HCT116 (cell line): ENCODE data around the gene CXCR2. TPM values are rescaled to one million over a fixed set of nuclear protein-coding genes. Genes with fewer than 3 reads are reported as not detected.

Experiments used
- ATAC-seq: fragments of 200-7000 bp; cut with Tn5 transposase; 2 replicates; pipeline ENCODE4 v1.9.1; 2020; ENCODE audit warnings: mild to moderate bottlenecking, moderate library complexity
- BruUV-seq: library from RNA; stranded (reverse); fragments of 400-500 nt; replicated peaks from 2 replicates; lab custom pipeline; 2021; lab: Mats Ljungman, UMichigan
- CTCF ChIA-PET: fragments of 300-600 bp; sonication (Branson Sonifier 250); formaldehyde crosslinking; loops from one replicate; lab custom pipeline; 2021; ENCODE audit warnings: antibody characterized with exemption; lab: Charles Lee
- POLR2A ChIA-PET: fragments of 300-600, 350-600 bp; sonication (Branson Sonifier 250); formaldehyde crosslinking; loops from one replicate; lab custom pipeline; 2021; ENCODE audit warnings: antibody characterized with exemption; lab: Charles Lee
- RAD21 ChIA-PET, 2 experiments: fragments of 300-600 bp; sonication (Branson Sonifier 250); formaldehyde crosslinking; loops; one replicate each; lab custom pipeline; 2023; ENCODE audit warnings: low total read pairs in 2 of 2; ENCODE audit not compliant: uncharacterized antibody in 2 of 2, unreplicated experiment in 2 of 2, low non-redundant PET in 1 of 2; lab: Charles Lee
- DNase-seq: peaks from one replicate; pipeline ENCODE4 v3.0.0-alpha.2; 2010; ENCODE audit warnings: low read depth, low spot score
- H2AFZ ChIP-seq: fragments of 200-600 bp; shearing (Covaris generic), sonication (generic); 2 replicates; pipeline ENCODE4 v1.6.1; 2017; ENCODE audit warnings: low read depth, mixed run types, mixed read lengths, antibody characterized with exemption, low read length; ENCODE audit not compliant: poor library complexity, severe bottlenecking
- H3K27ac ChIP-seq: 2 replicates; pipeline ENCODE4 v1.5.1; 2012; ENCODE audit warnings: low read depth, low read length
- H3K27me3 ChIP-seq: fragments of 200-600 bp; sonication (generic); 2 replicates; pipeline ENCODE4 v1.6.1; 2016; ENCODE audit warnings: mixed run types, low read length, mixed read lengths; ENCODE audit not compliant: insufficient read depth
- H3K36me3 ChIP-seq, 2 experiments: fragments of 200-500 bp in 1 of 2; fragments of 200-600 bp in 1 of 2; sonication (Bioruptor generic) in 1 of 2; sonication (generic) in 1 of 2; 2 replicates each; pipeline versions ENCODE4 v1.5.1 to v1.6.1; 2014 to 2016; ENCODE audit warnings: low read length in 2 of 2, inconsistent platforms in 1 of 2, mixed read lengths in 1 of 2, mixed run types in 1 of 2; ENCODE audit not compliant: insufficient read depth in 2 of 2, control insufficient read depth in 1 of 2
- H3K4me1 ChIP-seq, 2 experiments: fragments of 200-600 bp in 1 of 2; sonication (generic) in 1 of 2; 2 replicates each; pipeline versions ENCODE4 v1.5.1 to v1.6.1; 2012 to 2017; ENCODE audit warnings: low read length in 2 of 2, inconsistent platforms in 1 of 2, mild to moderate bottlenecking in 1 of 2, mixed read lengths in 1 of 2, mixed run types in 1 of 2, moderate library complexity in 1 of 2; ENCODE audit not compliant: insufficient read depth in 2 of 2, control insufficient read depth in 1 of 2
- H3K4me2 ChIP-seq: fragments of 200-600 bp; sonication (generic); 2 replicates; pipeline ENCODE4 v1.6.1; 2017; ENCODE audit warnings: mixed run types, low read length, mixed read lengths
- H3K4me3 ChIP-seq, 2 experiments: fragments of 200-600 bp in 1 of 2; sonication (generic) in 1 of 2; replicated peaks in 1 of 2; 2 replicates each; pipeline ENCODE4 v1.5.1; 2011 to 2016; ENCODE audit warnings: low read length in 2 of 2, control low read depth in 1 of 2, low read depth in 1 of 2, mild to moderate bottlenecking in 1 of 2, mixed read lengths in 1 of 2, mixed run types in 1 of 2
- H3K79me2 ChIP-seq: fragments of 200-600 bp; sonication (generic); 2 replicates; pipeline ENCODE4 v1.6.1; 2017; ENCODE audit warnings: mild to moderate bottlenecking, mixed run types, low read length, moderate library complexity, mixed read lengths; ENCODE audit not compliant: insufficient read depth
- H3K9ac ChIP-seq: fragments of 200-600 bp; sonication (generic); 2 replicates; pipeline ENCODE4 v1.6.1; 2016; ENCODE audit warnings: low read length, mixed read lengths
- H3K9me2 ChIP-seq: fragments of 200-600 bp; sonication (generic), shearing (Covaris generic); 2 replicates; pipeline ENCODE4 v1.6.1; 2017; ENCODE audit warnings: mixed run types, mild to moderate bottlenecking, moderate library complexity; ENCODE audit not compliant: insufficient read depth
- H3K9me3 ChIP-seq, 2 experiments: fragments of 200-500 bp in 1 of 2; fragments of 200-600 bp in 1 of 2; sonication (Bioruptor generic) in 1 of 2; sonication (generic) in 1 of 2; 2 replicates each; pipeline ENCODE4 v1.6.1; 2014 to 2017; ENCODE audit warnings: low read length in 2 of 2, mixed read lengths in 2 of 2, inconsistent platforms in 1 of 2, low read depth in 1 of 2, mild to moderate bottlenecking in 1 of 2, mixed run types in 1 of 2, moderate library complexity in 1 of 2; ENCODE audit not compliant: control insufficient read depth in 1 of 2, insufficient read depth in 1 of 2
- H4K20me1 ChIP-seq: fragments of 200-600 bp; sonication (generic), shearing (Covaris generic); 2 replicates; pipeline ENCODE4 v1.6.1; 2017; ENCODE audit warnings: mixed run types, mild to moderate bottlenecking, moderate library complexity; ENCODE audit not compliant: insufficient read depth
- CBX3 ChIP-seq: IDR thresholded peaks from 2 replicates; pipeline ENCODE4 v1.6.1; 2012; ENCODE audit warnings: low read depth
- CEBPB ChIP-seq: IDR thresholded peaks from 2 replicates; pipeline ENCODE4 v1.6.1; 2012; ENCODE audit warnings: low read depth
- EZH2 ChIP-seq: fragments of 200-600 bp; sonication (generic); IDR thresholded peaks from 2 replicates; pipeline ENCODE4 v1.6.1; 2017; ENCODE audit warnings: antibody characterized with exemption, mixed run types
- FOSL1 ChIP-seq: IDR thresholded peaks from 2 replicates; pipeline ENCODE4 v1.6.1; 2012; ENCODE audit warnings: low read depth
- POLR2AphosphoS5 ChIP-seq: IDR thresholded peaks from 2 replicates; pipeline ENCODE4 v1.6.1; 2011; ENCODE audit warnings: mild to moderate bottlenecking, low read depth, low read length, moderate library complexity
- RAD21 ChIP-seq: IDR thresholded peaks from 2 replicates; pipeline ENCODE4 v1.6.1; 2012; ENCODE audit warnings: low read depth, mild to moderate bottlenecking
- SIN3A ChIP-seq: IDR thresholded peaks from 2 replicates; pipeline ENCODE4 v1.6.1; 2012; ENCODE audit warnings: low read depth
- SRF ChIP-seq: IDR thresholded peaks from 2 replicates; pipeline ENCODE4 v1.6.1; 2012; ENCODE audit warnings: low read depth
- TCF7L2 ChIP-seq: IDR thresholded peaks from 2 replicates; pipeline ENCODE4 v1.7.0; 2011; ENCODE audit warnings: borderline replicate concordance, inconsistent platforms; ENCODE audit not compliant: insufficient read depth, insufficient read length; ENCODE audit errors: extremely low read depth
- YY1 ChIP-seq: IDR thresholded peaks from 2 replicates; pipeline ENCODE4 v1.6.1; 2011; ENCODE audit warnings: low read length, low read depth, moderate library complexity, mild to moderate bottlenecking; ENCODE audit not compliant: insufficient replicate concordance; ENCODE audit errors: extremely low read depth
- ZFX ChIP-seq: fragments of 450-650 bp; IDR thresholded peaks from 2 replicates; pipeline ENCODE4 v1.6.1; 2017
- ZNF274 ChIP-seq: fragments of 200-500 bp; sonication (Bioruptor generic); IDR thresholded peaks from 2 replicates; pipeline ENCODE4 v1.6.1; 2014; ENCODE audit warnings: mild to moderate bottlenecking, low read depth, low read length, inconsistent platforms
- intact Hi-C: fragments of 100-400 bp; cut with micrococcal nuclease; formaldehyde crosslinking; loops from 2 replicates; pipeline ENCODE4 v1.10.0; 2022
- total RNA-seq: library from RNA; stranded (reverse); gene quantifications from one replicate; pipeline ENCODE4 v1.2.1, GENCODE V29; 2021; ENCODE audit not compliant: unreplicated experiment
- TF ChIP-seq, protein P1 (sequence below): IDR thresholded peaks from 2 replicates; pipeline ENCODE4 v1.6.1; 2011; ENCODE audit warnings: mild to moderate bottlenecking, low read length, moderate library complexity; ENCODE audit not compliant: insufficient replicate concordance; ENCODE audit errors: extremely low read depth
- TF ChIP-seq, protein P2 (sequence below), 3 experiments: fragments of 200-600 bp in 1 of 3; sonication (generic) in 1 of 3; IDR thresholded peaks in 2 of 3; conservative IDR thresholded peaks in 1 of 3; 2 replicates each; pipeline ENCODE4 v1.5.1; 2012 to 2017; ENCODE audit warnings: low read depth in 2 of 3, low read length in 2 of 3, antibody characterized with exemption in 1 of 3, borderline replicate concordance in 1 of 3, control low read depth in 1 of 3, mild to moderate bottlenecking in 1 of 3, mixed read lengths in 1 of 3, mixed run types in 1 of 3, moderate library complexity in 1 of 3; ENCODE audit not compliant: insufficient read depth in 1 of 3
- TF ChIP-seq, protein P3 (sequence below): IDR thresholded peaks from 2 replicates; pipeline ENCODE4 v1.6.1; 2012
- TF ChIP-seq, protein P4 (sequence below): IDR thresholded peaks from 2 replicates; pipeline ENCODE4 v1.6.1; 2012
- TF ChIP-seq, protein P5 (sequence below): IDR thresholded peaks from 2 replicates; pipeline ENCODE4 v1.6.1; 2012; ENCODE audit warnings: low read depth

The CXCR2 gene
- total RNA-seq, 1 experiment from 2014 or later: 0.15 TPM

DNA sequence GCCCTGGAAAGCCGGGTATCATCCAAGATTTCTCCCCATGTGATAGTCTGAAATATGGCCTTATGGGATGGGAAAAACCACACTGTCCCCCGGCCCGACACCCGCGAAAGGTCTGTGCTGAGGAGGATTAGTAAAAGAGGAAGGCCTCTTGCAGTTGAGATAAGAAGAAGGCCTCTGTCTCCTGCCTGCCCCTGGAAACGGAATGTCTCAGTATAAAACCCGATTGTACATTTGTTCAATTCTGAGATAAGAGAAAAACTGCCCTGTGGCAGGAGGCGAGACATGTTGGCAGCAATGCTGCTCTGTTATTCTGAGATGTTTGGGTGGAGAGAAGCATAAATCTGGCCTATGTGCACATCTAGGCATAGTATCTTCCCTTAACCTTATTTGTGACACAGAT lies 30.0 kb upstream of the CXCR2 start:
- Histone ChIP-seq H4K20me1 (no peaks in the 10 kb centered on the region), H3K4me1 (no peaks in the 10 kb centered on the region), H2AFZ (no peak overlapping the region), H3K79me2 (no peaks in the 10 kb centered on the region), H3K4me2 (no peak overlapping the region), H3K4me3 (no peak overlapping the region), H3K9me3 (no peaks in the 10 kb centered on the region), H3K27ac (no peak overlapping the region), H3K9me2 (no peaks in the 10 kb centered on the region), H3K36me3 (no peaks in the 10 kb centered on the region), H3K27me3 (peaks cover 6% of the 10 kb centered on the region; the same call in 1 of the 2 replicates), H3K9ac (no peak overlapping the region)
- ATAC-seq: no peak
- TF ChIP-seq SIN3A (no peak), CEBPB (no peak), TCF7L2 (no peak), YY1 (no peak), CBX3 (no peak), ZFX (no peak), EZH2 (no peak), RAD21 (no peak), ZNF274 (no peak), FOSL1 (no peak), SRF (no peak), POLR2AphosphoS5 (no peak)
- TF ChIP-seq, protein P1, sequence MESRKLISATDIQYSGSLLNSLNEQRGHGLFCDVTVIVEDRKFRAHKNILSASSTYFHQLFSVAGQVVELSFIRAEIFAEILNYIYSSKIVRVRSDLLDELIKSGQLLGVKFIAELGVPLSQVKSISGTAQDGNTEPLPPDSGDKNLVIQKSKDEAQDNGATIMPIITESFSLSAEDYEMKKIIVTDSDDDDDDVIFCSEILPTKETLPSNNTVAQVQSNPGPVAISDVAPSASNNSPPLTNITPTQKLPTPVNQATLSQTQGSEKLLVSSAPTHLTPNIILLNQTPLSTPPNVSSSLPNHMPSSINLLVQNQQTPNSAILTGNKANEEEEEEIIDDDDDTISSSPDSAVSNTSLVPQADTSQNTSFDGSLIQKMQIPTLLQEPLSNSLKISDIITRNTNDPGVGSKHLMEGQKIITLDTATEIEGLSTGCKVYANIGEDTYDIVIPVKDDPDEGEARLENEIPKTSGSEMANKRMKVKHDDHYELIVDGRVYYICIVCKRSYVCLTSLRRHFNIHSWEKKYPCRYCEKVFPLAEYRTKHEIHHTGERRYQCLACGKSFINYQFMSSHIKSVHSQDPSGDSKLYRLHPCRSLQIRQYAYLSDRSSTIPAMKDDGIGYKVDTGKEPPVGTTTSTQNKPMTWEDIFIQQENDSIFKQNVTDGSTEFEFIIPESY: no peak
- TF ChIP-seq, protein P2, sequence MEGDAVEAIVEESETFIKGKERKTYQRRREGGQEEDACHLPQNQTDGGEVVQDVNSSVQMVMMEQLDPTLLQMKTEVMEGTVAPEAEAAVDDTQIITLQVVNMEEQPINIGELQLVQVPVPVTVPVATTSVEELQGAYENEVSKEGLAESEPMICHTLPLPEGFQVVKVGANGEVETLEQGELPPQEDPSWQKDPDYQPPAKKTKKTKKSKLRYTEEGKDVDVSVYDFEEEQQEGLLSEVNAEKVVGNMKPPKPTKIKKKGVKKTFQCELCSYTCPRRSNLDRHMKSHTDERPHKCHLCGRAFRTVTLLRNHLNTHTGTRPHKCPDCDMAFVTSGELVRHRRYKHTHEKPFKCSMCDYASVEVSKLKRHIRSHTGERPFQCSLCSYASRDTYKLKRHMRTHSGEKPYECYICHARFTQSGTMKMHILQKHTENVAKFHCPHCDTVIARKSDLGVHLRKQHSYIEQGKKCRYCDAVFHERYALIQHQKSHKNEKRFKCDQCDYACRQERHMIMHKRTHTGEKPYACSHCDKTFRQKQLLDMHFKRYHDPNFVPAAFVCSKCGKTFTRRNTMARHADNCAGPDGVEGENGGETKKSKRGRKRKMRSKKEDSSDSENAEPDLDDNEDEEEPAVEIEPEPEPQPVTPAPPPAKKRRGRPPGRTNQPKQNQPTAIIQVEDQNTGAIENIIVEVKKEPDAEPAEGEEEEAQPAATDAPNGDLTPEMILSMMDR (IDR thresholded peaks at IDR 0.05 in 2 of 3, conservative IDR thresholded peaks at IDR 0.05 in 1 of 3; ENCODE audit: borderline replicate concordance in 1 of 3, insufficient read depth in 1 of 3, low read depth in 2 of 3, low read length in 2 of 3): no peak
- TF ChIP-seq, protein P3, sequence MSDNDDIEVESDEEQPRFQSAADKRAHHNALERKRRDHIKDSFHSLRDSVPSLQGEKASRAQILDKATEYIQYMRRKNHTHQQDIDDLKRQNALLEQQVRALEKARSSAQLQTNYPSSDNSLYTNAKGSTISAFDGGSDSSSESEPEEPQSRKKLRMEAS: no peak
- TF ChIP-seq, protein P4, sequence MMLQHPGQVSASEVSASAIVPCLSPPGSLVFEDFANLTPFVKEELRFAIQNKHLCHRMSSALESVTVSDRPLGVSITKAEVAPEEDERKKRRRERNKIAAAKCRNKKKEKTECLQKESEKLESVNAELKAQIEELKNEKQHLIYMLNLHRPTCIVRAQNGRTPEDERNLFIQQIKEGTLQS: no peak
- TF ChIP-seq, protein P5, sequence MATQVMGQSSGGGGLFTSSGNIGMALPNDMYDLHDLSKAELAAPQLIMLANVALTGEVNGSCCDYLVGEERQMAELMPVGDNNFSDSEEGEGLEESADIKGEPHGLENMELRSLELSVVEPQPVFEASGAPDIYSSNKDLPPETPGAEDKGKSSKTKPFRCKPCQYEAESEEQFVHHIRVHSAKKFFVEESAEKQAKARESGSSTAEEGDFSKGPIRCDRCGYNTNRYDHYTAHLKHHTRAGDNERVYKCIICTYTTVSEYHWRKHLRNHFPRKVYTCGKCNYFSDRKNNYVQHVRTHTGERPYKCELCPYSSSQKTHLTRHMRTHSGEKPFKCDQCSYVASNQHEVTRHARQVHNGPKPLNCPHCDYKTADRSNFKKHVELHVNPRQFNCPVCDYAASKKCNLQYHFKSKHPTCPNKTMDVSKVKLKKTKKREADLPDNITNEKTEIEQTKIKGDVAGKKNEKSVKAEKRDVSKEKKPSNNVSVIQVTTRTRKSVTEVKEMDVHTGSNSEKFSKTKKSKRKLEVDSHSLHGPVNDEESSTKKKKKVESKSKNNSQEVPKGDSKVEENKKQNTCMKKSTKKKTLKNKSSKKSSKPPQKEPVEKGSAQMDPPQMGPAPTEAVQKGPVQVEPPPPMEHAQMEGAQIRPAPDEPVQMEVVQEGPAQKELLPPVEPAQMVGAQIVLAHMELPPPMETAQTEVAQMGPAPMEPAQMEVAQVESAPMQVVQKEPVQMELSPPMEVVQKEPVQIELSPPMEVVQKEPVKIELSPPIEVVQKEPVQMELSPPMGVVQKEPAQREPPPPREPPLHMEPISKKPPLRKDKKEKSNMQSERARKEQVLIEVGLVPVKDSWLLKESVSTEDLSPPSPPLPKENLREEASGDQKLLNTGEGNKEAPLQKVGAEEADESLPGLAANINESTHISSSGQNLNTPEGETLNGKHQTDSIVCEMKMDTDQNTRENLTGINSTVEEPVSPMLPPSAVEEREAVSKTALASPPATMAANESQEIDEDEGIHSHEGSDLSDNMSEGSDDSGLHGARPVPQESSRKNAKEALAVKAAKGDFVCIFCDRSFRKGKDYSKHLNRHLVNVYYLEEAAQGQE: no peak
- ChIA-PET POLR2A (no interaction called here), CTCF (no interaction called here), RAD21 (no interaction called here)
- no TSS peak for BruUV-seq
- intact Hi-C loops: no loop called here
- no peak for DNase-seq
